GM20000 (cell line): Measurements from ENCODE around the gene ANKRD2.
A peak's percentile ranks its signal among the peaks of the same experiment; 100 is the strongest.
"Not testable (repeated sequence)": the region's sequence is repeated elsewhere in the genome, so short reads cannot be mapped to it uniquely, and the experiment has no call there.

Source experiments
- DNase-seq: peaks from one replicate; pipeline ENCODE4 v3.0.0; 2012; ENCODE audit warnings: low spot score
- CTCF ChIP-seq: IDR thresholded peaks from 2 replicates; pipeline ENCODE4 v1.5.1; 2012; ENCODE audit warnings: mild to moderate bottlenecking, control low read depth; ENCODE audit errors: extremely low read depth, missing control alignments

Gene ANKRD2

GRCh38 chr10:97547962-97548361, 24.6 kb upstream of the ANKRD2 start:
- no peak for TF ChIP-seq CTCF
- no peak for DNase-seq

GRCh38 chr10:97548828-97549455, 23.6 kb upstream of the ANKRD2 start:
- no peak for DNase-seq
- no peak for TF ChIP-seq CTCF

GRCh38 chr10:97549587-97550322, 22.8 kb upstream of the ANKRD2 start:
- no peak for TF ChIP-seq CTCF
- DNase-seq, result no peak

GRCh38 chr10:97550336-97551149, 22.0 kb upstream of the ANKRD2 start:
- no peak for DNase-seq
- no peak for TF ChIP-seq CTCF

- DNase-seq, result no peak
Observed at GRCh38 chr10:97551271-97551670, 21.3 kb upstream of the ANKRD2 start.

GRCh38 chr10:97553575-97554031, 19.0 kb upstream of the ANKRD2 start:
- TF ChIP-seq CTCF, result peak; percentile 67
- peak; percentile 61 for DNase-seq

More at GRCh38 chr10:97551271-97551670, 21.3 kb upstream of the ANKRD2 start:
- no peak for TF ChIP-seq CTCF

GRCh38 chr10:97554336-97554735, 18.2 kb upstream of the ANKRD2 start:
- not testable (repeated sequence) for DNase-seq

GRCh38 chr10:97555541-97555940, 17.0 kb upstream of the ANKRD2 start:
- DNase-seq, result not testable (repeated sequence)

- DNase-seq, result not testable (repeated sequence)
Observed at GRCh38 chr10:97560731-97561381, 11.7 kb upstream of the ANKRD2 start.

- not testable (repeated sequence) for DNase-seq
Observed at GRCh38 chr10:97561386-97562077, 11.0 kb upstream of the ANKRD2 start.

GRCh38 chr10:97562329-97562728, 10.2 kb upstream of the ANKRD2 start:
- DNase-seq, result not testable (repeated sequence)
